ENCODE results near the gene PPCS. TPM values are rescaled to one million over a fixed set of nuclear protein-coding genes. Genes with fewer than 3 reads are reported as not detected.

PPCS gene
- total RNA-seq, 1 experiment from 2014 or later, result 36.7 TPM

DNA sequence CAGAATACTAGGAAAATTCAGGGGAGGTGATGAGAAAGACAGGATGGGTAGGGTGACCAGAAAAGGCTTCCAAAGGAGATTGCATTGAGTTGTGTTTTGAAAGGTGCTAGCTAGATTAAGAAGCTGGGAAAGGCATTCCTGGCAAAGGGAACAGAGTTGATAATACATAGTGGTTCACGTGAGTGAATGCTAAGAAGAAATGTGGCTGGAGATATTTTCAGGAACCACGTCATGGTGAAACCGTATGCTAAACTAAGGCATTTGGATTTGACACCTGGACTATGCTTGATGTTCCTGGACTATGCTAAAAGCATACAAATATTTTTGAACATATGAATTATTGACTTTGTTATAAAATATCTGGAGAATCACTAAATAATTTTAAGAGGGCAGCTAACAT is 21.4 kb downstream of the PPCS start:
- no peak overlapping the region for H3K27ac ChIP-seq (ENCODE audit: insufficient read length, low read depth, low read length)
- Mint-ChIP-seq H3K27ac (no peak overlapping the region), H3K4me3 (no peak overlapping the region), H3K9me3 (no peaks in the 10 kb centered on the region), H3K4me1 (peaks cover 3 to 4% of the 10 kb centered on the region in 2 experiments), H3K36me3 (ENCODE audit: insufficient read depth in 1 of 3, low read depth in 3 of 3) (no peaks in the 10 kb centered on the region), H3K27me3 (ENCODE audit: low read depth) (no peaks in the 10 kb centered on the region; the same call in 1 of the 2 replicates)
- H3K79me2 ChIP-seq (ENCODE audit: insufficient read depth, low read length), result no peaks in the 10 kb centered on the region
- no peaks in the 10 kb centered on the region for H4K20me1 ChIP-seq (ENCODE audit: control insufficient read depth, insufficient read depth, insufficient read length)
- H2BK15ac ChIP-seq (ENCODE audit: low read depth, low read length), result no peak overlapping the region
- H2AFZ ChIP-seq (ENCODE audit: low read length), result no peak overlapping the region
- no peak overlapping the region for H4K8ac ChIP-seq (replicated peaks; ENCODE audit: insufficient read length, low read depth, low read length)
- H3K23ac ChIP-seq (ENCODE audit: insufficient read length, low read depth, low read length), result no peak overlapping the region
- H2BK5ac ChIP-seq (ENCODE audit: insufficient read length, low read length), result no peak overlapping the region
- H2BK20ac ChIP-seq (ENCODE audit: low read depth, low read length, poor library complexity, severe bottlenecking), result no peak overlapping the region
- TF ChIP-seq CTCF (conservative IDR thresholded peaks at IDR 0.05), result no peak
- H3K9ac ChIP-seq (ENCODE audit: extremely low read depth, insufficient read length, low read length), result no peak overlapping the region
- no peak overlapping the region for H4K5ac ChIP-seq (ENCODE audit: insufficient read length, low read depth, low read length)
- H3K27me3 ChIP-seq (ENCODE audit: insufficient read depth, low read length), result no peaks in the 10 kb centered on the region
- no peak overlapping the region for H3K4ac ChIP-seq (ENCODE audit: low read depth, low read length)
- no peak overlapping the region for H2AK5ac ChIP-seq (ENCODE audit: insufficient read length, low read length)
- H3K18ac ChIP-seq (ENCODE audit: insufficient read length, low read depth, low read length), result no peak overlapping the region
- H4K91ac ChIP-seq (ENCODE audit: insufficient read length, low read depth, low read length), result no peak overlapping the region
- no peak overlapping the region for H2BK120ac ChIP-seq (ENCODE audit: low read depth, low read length, poor library complexity, severe bottlenecking)
- H3K56ac ChIP-seq (ENCODE audit: insufficient read length, low read depth, low read length), result no peak overlapping the region
- no peak overlapping the region for H3K14ac ChIP-seq (ENCODE audit: insufficient read depth, low read length)
- H3K23me2 ChIP-seq (ENCODE audit: insufficient read length, low read depth, low read length, poor library complexity, severe bottlenecking), result peaks cover 2% of the 10 kb centered on the region
- H3T11ph ChIP-seq (ENCODE audit: low read length), result no peak overlapping the region
- WGBS (ENCODE audit: extremely low coverage, insufficient read length, low lambda C conversion rate), result no CpG with 5 or more reads among the region's 3 CpGs
- no peaks in the 10 kb centered on the region for H3K4me1 ChIP-seq (ENCODE audit: insufficient read depth, low read length)
- no peak for DNase-seq
- no peaks in the 10 kb centered on the region for H3K79me1 ChIP-seq (ENCODE audit: insufficient read depth, low read depth, low read length, poor library complexity, severe bottlenecking)
- H3K4me2 ChIP-seq (ENCODE audit: insufficient read depth, insufficient read length, low read length), result no peak overlapping the region
- no peak overlapping the region for H2BK12ac ChIP-seq (ENCODE audit: insufficient read length, low read depth, low read length)
- no peaks in the 10 kb centered on the region for H3K9me3 ChIP-seq (ENCODE audit: control insufficient read depth, low read depth, low read length)
